DOHH2 (cell line): ENCODE results near the gene FUOM.

Experiments
- H3F3A ChIP-seq: fragments of 200-600 bp; sonication (generic), shearing (Covaris generic); 2 replicates; pipeline ENCODE4 v1.6.0; 2016; ENCODE audit warnings: antibody characterized with exemption, mild to moderate bottlenecking; ENCODE audit not compliant: control insufficient read depth, insufficient read depth
- H3K27ac ChIP-seq: fragments of 200-600 bp; sonication (generic); 2 replicates; pipeline ENCODE4 v1.5.1; 2014; ENCODE audit warnings: low read depth, mild to moderate bottlenecking, low read length, moderate library complexity
- H3K27me3 ChIP-seq: fragments of 200-600 bp; sonication (generic); 2 replicates; pipeline ENCODE4 v1.6.1; 2014; ENCODE audit warnings: mild to moderate bottlenecking, low read length, mixed read lengths; ENCODE audit not compliant: control insufficient read depth
- H3K36me3 ChIP-seq: fragments of 200-600 bp; sonication (generic); 2 replicates; pipeline ENCODE4 v1.6.1; 2014; ENCODE audit warnings: mild to moderate bottlenecking, low read length, moderate library complexity, mixed read lengths; ENCODE audit not compliant: control insufficient read depth
- H3K4me1 ChIP-seq: fragments of 200-600 bp; sonication (generic); 2 replicates; pipeline ENCODE4 v1.6.1; 2014; ENCODE audit warnings: mild to moderate bottlenecking, low read length, mixed read lengths; ENCODE audit not compliant: control insufficient read depth
- H3K4me2 ChIP-seq: fragments of 200-600 bp; sonication (generic); 2 replicates; pipeline ENCODE4 v1.6.0; 2014; ENCODE audit warnings: mild to moderate bottlenecking, low read length, moderate library complexity
- H3K4me3 ChIP-seq: fragments of 200-600 bp; sonication (generic); 2 replicates; pipeline ENCODE4 v1.5.1; 2014; ENCODE audit warnings: mild to moderate bottlenecking, low read length, mixed read lengths
- H3K79me2 ChIP-seq: fragments of 200-600 bp; sonication (generic); 2 replicates; pipeline ENCODE4 v1.6.1; 2014; ENCODE audit warnings: mild to moderate bottlenecking, low read length, mixed read lengths; ENCODE audit not compliant: control insufficient read depth
- H3K9me2 ChIP-seq: fragments of 200-600 bp; sonication (generic); replicated peaks from 2 replicates; pipeline ENCODE4 v1.6.1; 2014; ENCODE audit warnings: mild to moderate bottlenecking, low read length, mixed read lengths; ENCODE audit not compliant: control insufficient read depth
- H3K9me3 ChIP-seq: fragments of 200-600 bp; sonication (generic); 2 replicates; pipeline ENCODE4 v1.6.1; 2014; ENCODE audit warnings: antibody characterized with exemption, low read length, mixed read lengths; ENCODE audit not compliant: control insufficient read depth, insufficient read depth
- H4K20me1 ChIP-seq: fragments of 200-600 bp; sonication (generic); 2 replicates; pipeline ENCODE4 v1.6.0; 2014; ENCODE audit warnings: low read depth, mild to moderate bottlenecking, antibody characterized with exemption, low read length, moderate library complexity; ENCODE audit not compliant: control insufficient read depth, insufficient read depth
- CTCF ChIP-seq: fragments of 200-600 bp; sonication (generic); IDR thresholded peaks from one replicate; pipeline ENCODE4 v1.5.1; 2014; ENCODE audit warnings: antibody characterized with exemption, mild to moderate bottlenecking, low read depth, low read length; ENCODE audit not compliant: poor library complexity, severe bottlenecking
- EZH2phosphoT487 ChIP-seq: fragments of 200-600 bp; sonication (generic); IDR thresholded peaks from 2 replicates; pipeline ENCODE4 v1.6.1; 2017; ENCODE audit warnings: borderline replicate concordance, mild to moderate bottlenecking, antibody characterized with exemption, low read length, moderate library complexity, mixed read lengths

Gene FUOM

DNA sequence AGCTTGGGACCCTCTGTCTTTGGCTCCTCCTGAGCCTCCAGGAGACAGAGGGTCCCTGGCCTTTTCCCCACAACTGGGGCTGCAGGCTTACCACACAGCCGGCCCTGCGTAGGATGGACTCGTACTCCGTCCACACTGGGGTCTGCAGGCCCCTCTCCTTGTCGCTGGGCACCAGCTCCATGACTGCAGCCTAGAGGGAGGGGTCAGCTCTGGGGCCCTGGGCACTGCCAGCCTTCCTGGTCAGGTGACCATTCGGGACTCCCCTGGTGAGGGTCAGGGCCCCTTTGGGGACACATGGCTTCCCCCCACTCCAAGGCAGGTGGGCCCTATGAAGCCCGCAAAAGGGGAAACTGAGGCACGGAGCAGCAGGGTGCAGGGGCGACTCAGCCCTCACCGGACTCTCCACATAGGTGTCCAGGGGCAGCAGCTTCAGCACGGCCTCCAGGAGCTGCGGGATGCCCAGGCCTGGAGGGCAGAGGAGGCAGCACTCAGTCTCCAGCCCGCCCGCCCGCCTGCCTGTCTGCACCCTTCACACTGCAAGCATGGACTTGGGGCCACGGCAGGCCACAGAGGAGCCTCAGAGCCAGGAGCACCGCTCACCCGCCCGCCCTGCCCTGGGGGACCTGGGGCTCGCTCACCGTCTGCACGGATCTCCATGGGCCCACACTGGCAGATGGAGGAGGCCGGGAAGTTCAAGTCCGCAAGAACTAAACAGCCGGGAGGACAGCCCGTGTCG, 1.1 kb downstream of the FUOM start:
- H3K4me3 ChIP-seq = peak overlapping the region; percentile 66
- H3K27me3 ChIP-seq = no peaks in the 10 kb centered on the region
- H3K4me2 ChIP-seq = peak overlapping the region; percentile 65

GRCh38 chr10:133355991-133356390, 1.8 kb downstream of the FUOM start:
- no peaks in the 10 kb centered on the region for H3K36me3 ChIP-seq
- H3K79me2 ChIP-seq = no peaks in the 10 kb centered on the region
- H3K4me1 ChIP-seq = peaks cover 8% of the 10 kb centered on the region; the same call in 1 of the 2 replicates
- no peak overlapping the region for H3K4me3 ChIP-seq
- no peak for TF ChIP-seq CTCF
- no peak for TF ChIP-seq EZH2phosphoT487
- H4K20me1 ChIP-seq = no peaks in the 10 kb centered on the region
- H3K4me2 ChIP-seq = no peak overlapping the region
- H3K9me2 ChIP-seq = no peaks in the 10 kb centered on the region
- H3K27me3 ChIP-seq = no peaks in the 10 kb centered on the region
- no peak overlapping the region for H3K27ac ChIP-seq
- H3K9me3 ChIP-seq = no peaks in the 10 kb centered on the region
- no peaks in the 10 kb centered on the region for H3F3A ChIP-seq

More for the DNA sequence above, 1.1 kb downstream of the FUOM start:
- Histone ChIP-seq H3K36me3 (no peaks in the 10 kb centered on the region), H3K79me2 (no peaks in the 10 kb centered on the region), H3K27ac (no peak overlapping the region), H4K20me1 (no peaks in the 10 kb centered on the region), H3K4me1 (peaks cover 8% of the 10 kb centered on the region; the same call in 1 of the 2 replicates), H3F3A (no peaks in the 10 kb centered on the region), H3K9me3 (no peaks in the 10 kb centered on the region), H3K9me2 (no peaks in the 10 kb centered on the region)
- TF ChIP-seq EZH2phosphoT487 (no peak), CTCF (no peak)

- no peaks in the 10 kb centered on the region for H3F3A ChIP-seq
- no peak overlapping the region for H3K4me3 ChIP-seq
- no peaks in the 10 kb centered on the region for H4K20me1 ChIP-seq
- no peaks in the 10 kb centered on the region for H3K9me2 ChIP-seq
- TF ChIP-seq EZH2phosphoT487 = no peak
- TF ChIP-seq CTCF = no peak
- H3K9me3 ChIP-seq = no peaks in the 10 kb centered on the region
- H3K4me1 ChIP-seq = peaks cover 8% of the 10 kb centered on the region; the same call in 1 of the 2 replicates
- no peak overlapping the region for H3K4me2 ChIP-seq
- H3K27ac ChIP-seq = no peak overlapping the region
- no peaks in the 10 kb centered on the region for H3K27me3 ChIP-seq
- H3K79me2 ChIP-seq = no peaks in the 10 kb centered on the region
- H3K36me3 ChIP-seq = no peaks in the 10 kb centered on the region
Measured at GRCh38 chr10:133355266-133355665, 2.6 kb downstream of the FUOM start.
